ENCODE results near the gene AP1S1.
A peak's percentile ranks its signal among the peaks of the same experiment; 100 is the strongest.

Gene AP1S1

GRCh38 chr7:101159696-101160674 lies 5.7 kb downstream of the AP1S1 start:
- no peak for DNase-seq

- no peak for DNase-seq
Measured at GRCh38 chr7:101160910-101161309, 6.6 kb downstream of the AP1S1 start.

DNA sequence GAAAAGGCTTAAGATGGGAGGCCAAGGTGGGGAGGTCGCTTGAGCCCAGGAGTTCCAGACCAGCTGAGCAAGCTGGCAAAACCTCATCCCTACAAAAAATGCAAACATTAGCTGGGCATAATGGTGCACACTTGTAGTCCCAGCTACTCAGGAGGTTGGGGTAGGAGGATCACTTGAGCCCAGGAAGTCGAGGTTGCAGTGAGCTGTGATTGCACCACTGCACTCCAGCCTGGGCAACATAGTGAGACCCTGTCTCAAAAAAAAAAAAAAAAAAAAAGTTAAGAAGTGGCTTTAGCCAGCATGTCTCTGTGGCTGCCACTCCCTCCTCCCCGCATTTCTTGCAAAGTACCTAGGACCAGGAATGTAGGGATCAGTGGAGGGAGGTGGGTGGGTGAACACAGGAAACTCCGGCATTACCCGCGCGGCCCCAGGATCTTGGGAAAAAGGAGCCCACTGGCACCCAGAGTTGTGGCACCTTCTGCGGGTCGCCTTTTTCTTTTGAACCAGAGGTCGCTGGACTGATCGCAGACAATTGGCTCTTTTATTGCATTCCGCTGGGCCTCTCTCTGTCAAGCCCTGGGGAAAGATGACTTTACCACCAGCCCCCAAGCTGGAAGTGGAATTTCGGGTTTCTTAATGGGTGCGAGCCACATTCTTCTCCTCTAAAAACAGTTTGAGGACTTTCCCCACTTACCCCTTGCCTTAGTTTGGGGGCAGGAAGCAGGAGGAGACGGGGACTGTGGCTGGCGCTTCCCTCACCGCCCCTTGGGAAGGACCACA lies 7.6 kb downstream of the AP1S1 start:
- DNase-seq, result no peak

- DNase-seq, result peak; percentile 87
Measured at GRCh38 chr7:101162551-101163278, 8.4 kb downstream of the AP1S1 start.

- DNase-seq, result peak; percentile 87
Measured at GRCh38 chr7:101163279-101164070, 9.2 kb downstream of the AP1S1 start.

DNA sequence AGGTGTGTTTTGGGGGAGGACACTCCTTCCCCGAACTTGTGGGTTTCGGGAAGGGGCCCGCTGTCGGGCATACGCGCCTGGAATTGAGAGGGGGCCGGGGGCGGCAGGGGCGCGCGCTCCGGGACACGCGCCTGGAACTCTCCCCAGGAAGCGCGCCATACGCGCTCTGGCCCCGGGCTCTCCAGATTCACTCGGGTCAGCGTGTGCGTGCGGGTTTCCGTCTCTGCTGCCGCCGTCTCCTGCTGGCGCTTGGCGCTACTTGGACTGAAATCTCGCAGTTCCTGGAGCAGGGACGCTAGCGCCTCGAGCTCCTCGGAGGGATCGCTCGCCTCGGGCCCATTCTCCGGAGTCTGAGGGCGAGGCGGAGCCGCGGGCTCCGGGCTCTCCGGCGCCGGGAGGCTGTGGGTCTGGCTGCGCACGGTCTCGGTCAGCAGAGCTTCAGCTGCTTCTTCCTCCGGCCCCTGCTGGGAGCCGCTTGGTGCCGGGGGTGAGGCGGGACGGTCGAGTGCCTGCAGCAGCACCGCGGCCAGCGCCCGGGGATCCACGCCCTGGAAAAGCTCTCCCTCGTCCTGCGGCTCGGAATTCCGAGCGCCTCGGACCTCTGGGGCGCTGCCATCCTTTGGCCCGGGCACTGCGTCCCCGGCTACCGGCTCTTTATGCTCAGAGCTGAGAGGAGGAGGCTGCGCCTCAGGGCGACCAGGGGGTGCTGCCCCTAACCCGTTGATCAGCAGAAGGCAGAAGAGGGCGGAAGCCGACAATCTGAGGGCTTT lies 10.0 kb downstream of the AP1S1 start:
- DNase-seq, result no peak

- peak; percentile 96 for DNase-seq
Measured at GRCh38 chr7:101165075-101165957, 11.0 kb downstream of the AP1S1 start, which contains the start of gene VGF. Gene VGF, minus strand, starts transcription at chr7:101165569. Its CDS starts 726 bp downstream, at chr7:101164843.

DNA sequence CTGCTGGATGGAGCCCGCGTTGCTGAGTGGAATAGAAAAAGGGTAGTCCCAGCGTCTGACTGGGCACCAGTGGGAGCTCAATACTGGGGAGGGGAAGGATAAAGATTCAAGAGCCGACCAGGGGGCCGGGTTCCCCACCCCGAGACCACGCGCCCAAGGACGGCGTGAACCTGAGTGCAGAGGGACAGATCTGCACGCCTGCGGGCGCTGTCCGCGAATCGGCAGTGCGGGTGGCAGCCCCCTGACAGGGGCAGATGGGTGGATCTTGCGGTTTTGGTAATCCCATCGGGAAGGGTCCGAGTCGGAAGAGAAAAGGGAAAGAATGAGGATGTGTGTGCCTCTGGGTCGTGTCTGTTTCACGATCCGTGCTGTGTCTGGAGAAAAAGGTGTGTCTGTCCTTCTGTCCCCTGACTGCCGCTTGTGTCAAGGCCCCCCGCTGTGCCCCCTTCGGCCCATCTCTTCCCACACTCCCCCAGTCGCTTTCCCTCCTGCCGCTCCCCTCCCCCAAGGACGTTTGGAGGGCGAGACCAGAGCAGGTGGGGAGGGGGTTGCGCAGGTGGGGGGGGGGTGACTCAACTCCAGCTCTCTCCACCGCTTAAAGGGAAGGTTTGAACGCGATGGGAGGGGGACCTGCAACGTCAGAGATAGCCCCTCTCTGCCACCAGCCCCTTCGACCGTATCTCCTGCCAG lies 11.8 kb downstream of the AP1S1 start:
- DNase-seq, result peak; percentile 36

DNA sequence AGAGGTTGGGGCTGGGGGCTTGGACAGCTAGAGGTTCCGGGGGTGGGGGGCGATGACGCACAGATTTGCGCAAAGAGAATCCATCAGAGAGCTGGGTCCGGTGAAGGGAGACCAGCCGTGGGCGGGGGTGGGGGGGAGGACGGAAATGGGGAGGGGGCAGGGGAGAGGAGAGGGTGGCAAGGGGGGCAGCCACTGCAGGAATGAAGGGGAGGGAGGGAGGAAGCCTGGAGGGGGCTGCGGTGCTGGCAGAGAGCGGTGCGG lies 12.3 kb downstream of the AP1S1 start:
- DNase-seq, result no peak

- DNase-seq, result peak; percentile 71
Measured at GRCh38 chr7:101166909-101167644, 12.8 kb downstream of the AP1S1 start.

- DNase-seq, result no peak
Measured at GRCh38 chr7:101167645-101168411, 13.6 kb downstream of the AP1S1 start.

DNA sequence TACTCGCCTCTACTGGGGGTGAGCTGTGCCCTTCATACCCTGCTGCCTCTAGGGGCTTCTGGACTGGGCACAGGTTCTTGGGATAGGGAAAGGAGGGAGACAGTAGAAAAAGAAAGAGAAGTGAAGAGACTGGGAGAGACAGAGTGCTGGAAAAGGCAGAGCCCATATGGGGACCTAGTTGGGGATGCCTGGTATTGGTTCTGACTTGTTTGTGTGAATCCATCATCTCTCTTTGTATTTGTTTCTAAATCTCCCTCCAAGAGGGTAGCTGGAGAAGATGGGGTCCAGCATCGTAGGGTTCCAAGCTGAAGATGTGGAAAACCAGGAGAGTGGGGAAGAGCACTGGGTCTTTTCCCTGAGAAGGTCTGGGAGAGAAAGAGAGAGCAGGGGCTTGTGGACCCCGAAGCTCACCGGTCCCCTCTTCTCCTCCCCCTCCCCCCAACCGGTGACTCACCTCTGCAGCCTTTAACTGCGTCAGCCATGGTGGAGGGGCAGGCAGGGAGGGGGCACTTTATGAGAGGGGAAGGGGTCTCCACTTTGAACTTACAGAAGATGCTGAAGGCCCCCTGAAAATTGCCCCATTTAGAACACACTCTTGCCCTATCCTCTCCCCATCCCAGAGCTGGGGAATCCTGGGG lies 14.3 kb downstream of the AP1S1 start:
- DNase-seq, result no peak

DNA sequence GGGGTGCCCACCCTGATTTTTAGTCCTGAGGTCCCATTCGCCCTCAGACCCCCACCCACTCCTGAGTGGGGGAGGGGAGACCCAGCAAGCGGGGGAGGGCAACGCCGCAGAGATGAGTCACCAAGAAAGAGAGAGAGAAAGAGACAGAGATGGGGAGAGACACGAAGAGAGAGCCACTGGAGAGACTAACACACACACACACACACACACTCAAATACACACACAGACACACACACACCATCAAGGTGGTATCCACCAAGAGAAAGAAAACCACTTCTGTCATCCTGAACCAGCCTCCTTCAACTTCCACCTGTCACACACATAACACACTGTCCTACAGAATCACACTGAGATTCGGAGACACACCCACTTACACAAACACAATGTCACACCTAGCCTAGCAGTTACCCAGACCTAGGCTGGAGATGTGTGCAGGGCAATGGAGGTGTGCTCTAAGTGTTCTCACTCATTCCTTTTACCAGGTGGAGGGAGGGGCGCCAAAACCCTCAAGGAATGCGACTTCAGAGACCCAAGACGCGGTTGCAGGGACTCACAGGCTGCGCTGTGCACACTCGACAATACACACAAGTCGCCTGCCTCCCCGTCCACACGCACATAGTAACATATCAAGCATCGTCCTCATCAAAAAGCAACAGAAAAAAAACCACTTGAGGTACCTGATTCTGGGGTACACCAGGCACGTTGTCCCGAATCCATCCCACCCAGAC lies 15.0 kb downstream of the AP1S1 start:
- no peak for DNase-seq

- DNase-seq, result peak; percentile 86
Measured at GRCh38 chr7:101169838-101170551, 15.7 kb downstream of the AP1S1 start.

DNA sequence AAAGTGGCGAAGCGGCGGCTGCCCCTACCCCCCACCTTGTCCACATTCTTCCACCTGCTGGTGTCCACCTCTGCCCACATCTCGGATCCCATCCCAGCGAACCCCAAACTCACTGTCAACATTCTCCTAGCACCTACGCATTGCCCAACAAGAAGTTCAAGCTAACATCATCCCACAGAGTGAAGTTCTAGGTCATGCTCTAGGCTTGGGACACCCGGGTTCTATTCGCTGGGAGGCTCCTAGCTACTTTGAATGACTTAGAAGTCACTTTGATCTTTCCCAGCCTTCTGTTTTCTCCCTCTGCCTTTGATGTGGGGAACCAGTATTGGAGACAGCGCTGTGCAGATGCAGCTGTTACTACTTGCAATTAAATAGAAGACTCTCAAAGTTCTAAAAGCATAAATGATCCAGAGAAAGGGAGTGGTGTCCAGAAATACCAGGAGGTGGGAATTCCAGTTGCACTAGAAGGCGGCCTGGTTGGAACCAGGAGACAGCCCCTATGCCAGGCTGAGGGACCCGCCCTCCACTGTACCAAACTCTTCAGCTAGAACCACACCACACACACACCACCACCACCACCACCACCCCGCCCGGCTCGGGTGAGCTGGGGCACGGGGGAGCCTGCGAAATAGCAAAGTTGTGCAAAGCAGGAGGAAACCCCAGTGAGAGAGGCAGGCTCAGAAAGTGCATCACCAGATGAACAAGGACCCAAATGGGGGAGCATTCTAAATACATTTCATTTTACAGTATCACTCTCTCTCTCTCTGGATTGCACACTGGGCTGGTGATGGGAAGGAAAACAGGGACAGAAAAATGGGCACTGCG lies 16.6 kb downstream of the AP1S1 start:
- no peak for DNase-seq

- no peak for DNase-seq
Measured at GRCh38 chr7:101171442-101171837, 17.2 kb downstream of the AP1S1 start.
